ENCODE data around the gene HCN2.

DNA sequence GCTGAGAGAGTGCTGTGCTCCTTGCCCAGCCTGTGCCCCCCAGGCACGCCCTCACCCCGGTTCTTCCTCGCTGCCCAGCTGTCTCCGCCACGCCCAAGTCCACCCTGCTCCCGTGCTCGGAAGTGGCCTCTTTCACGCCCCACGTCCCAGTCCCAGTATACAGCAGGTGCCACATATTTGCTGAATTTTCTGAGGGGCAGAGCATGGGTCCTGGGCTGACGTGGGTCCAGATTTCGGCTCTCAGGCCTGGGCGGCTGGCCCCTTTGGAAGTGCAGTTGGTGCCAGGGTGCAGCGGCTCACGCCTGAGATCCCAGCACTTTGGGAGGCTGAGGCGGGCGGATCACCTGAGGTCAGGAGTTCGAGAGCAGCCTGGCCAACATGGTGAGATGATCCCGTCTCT, 3.4 kb downstream of the HCN2 start:
- TF ChIP-seq CREB1 (IDR thresholded peaks at IDR 0.05) (no peak), JUND (IDR thresholded peaks at IDR 0.05; ENCODE audit: low read length) (no peak)
